Activated naive CD4-positive, alpha-beta T cell treated with anti-CD3 and anti-CD28 coated beads, Interleukin-2, amount 50 U/mL, for 72 hours (primary cell): ENCODE measurements around the gene C1GALT1C1L. TPM values are rescaled to one million over a fixed set of nuclear protein-coding genes. Genes with fewer than 3 reads are reported as not detected.
"Not testable (repeated sequence)": the region's sequence is repeated elsewhere in the genome, so short reads cannot be mapped to it uniquely, and the experiment has no call there.

Experiments used
- ATAC-seq, 2 donors: fragments of 150-1000 bp; cut with Tn5 transposase; 2 replicates each; pipeline ENCODE4 v1.10.0; 2021; ENCODE audit warnings: mild to moderate bottlenecking in 2 of 2, moderate library complexity in 2 of 2
- DNase-seq, 2 donors: peaks; one replicate each; pipeline ENCODE4 v3.0.0; 2021 to 2022; ENCODE audit warnings: low spot score in 2 of 2
- H3K27ac Mint-ChIP-seq, 2 donors: one replicate each; pipeline ENCODE4 v1.8.0; 2022; ENCODE audit warnings: mild to moderate bottlenecking in 2 of 2, mixed read lengths in 2 of 2
- H3K36me3 Mint-ChIP-seq, 2 donors: one replicate each; pipeline ENCODE4 v1.8.0; 2022; ENCODE audit warnings: mixed read lengths in 2 of 2
- H3K9me3 Mint-ChIP-seq, 2 donors: one replicate each; pipeline ENCODE4 v1.8.0; 2022; ENCODE audit warnings: mixed read lengths in 2 of 2
- total RNA-seq, 2 donors: library from RNA; stranded (reverse); gene quantifications; one replicate each; pipeline ENCODE4 v1.2.3, GENCODE V29; 2022

The C1GALT1C1L gene
- total RNA-seq = under 1 TPM in 1 of 2 donors, not detected in 1; 0.21 TPM

DNA sequence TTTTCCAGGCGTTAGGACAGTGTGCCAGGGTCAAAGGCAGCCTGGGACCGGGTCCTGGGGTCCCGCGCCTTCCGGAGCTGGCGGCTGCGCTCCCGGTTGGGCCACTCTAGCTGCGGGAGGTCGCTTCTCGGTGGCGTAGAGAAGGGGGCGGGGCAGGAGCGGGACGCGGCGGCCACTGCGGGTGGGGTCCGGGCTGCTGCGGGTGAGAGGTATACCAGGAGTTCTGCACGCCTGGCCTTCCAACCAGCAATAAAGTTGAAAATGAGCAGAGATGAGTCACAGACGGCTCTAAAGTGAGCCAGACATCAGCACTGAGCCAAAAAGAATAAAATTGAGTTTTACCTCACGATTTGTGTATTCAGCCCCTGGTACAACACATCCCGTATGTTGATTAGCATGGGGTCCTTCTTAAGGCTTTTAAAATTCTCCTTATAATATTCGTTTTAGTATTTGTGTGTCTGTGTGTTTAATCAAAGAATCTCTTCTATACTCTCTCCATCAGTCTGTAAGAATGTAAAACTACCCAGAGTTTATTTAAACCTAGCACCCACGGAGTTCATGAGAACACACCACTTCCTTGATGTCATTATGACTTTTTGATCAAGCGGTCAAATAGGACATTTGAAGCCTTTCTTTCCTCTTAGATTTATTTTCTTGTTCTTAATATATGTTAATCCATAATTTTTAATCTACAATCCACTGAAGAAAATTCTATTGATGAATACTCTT, at the start of gene C1GALT1C1L:
C1GALT1C1L (minus strand) TSS at position 108 of the 729 bp plus-strand sequence; CDS start at position 1, 107 bp downstream.
- ATAC-seq = peak; percentile 67
- Mint-ChIP-seq H3K9me3 (peaks cover 3 to 9% of the 10 kb centered on the region in 2 donors), H3K36me3 (peaks cover 6 to 14% of the 10 kb centered on the region in 2 donors), H3K27ac (no peak within 1 kb of the TSS)
- DNase-seq = peak in 1 of 2 donors; percentile 21

DNA sequence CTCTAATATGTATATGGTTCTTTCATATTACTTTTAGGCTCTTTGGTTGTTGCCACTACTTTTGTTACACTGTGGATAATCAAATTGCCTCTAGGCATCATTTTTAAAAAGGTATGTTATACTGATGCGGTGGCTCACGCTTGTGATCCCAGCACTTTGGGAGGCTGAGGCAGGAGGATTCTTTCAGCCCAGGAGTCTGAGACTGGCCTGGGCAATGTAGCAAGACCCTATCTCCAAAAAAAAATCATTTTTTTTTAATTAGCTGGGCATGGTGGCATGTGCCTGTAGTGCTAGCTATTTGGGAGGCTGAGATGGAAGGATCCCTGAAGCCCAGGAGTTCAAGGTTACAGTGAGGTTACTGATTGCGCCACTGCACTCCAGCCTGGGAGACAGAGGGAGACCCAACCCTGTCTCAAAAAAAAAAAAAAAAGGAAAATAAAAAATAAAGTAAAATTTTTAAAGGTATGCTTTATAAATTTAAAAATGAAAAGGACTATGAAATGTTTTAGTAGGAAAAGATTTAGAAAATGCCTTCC, 49.5 kb upstream of the C1GALT1C1L start:
- H3K27ac Mint-ChIP-seq = no peak overlapping the region
- H3K36me3 Mint-ChIP-seq = no peaks in the 10 kb centered on the region
- H3K9me3 Mint-ChIP-seq = no peaks in the 10 kb centered on the region

DNA sequence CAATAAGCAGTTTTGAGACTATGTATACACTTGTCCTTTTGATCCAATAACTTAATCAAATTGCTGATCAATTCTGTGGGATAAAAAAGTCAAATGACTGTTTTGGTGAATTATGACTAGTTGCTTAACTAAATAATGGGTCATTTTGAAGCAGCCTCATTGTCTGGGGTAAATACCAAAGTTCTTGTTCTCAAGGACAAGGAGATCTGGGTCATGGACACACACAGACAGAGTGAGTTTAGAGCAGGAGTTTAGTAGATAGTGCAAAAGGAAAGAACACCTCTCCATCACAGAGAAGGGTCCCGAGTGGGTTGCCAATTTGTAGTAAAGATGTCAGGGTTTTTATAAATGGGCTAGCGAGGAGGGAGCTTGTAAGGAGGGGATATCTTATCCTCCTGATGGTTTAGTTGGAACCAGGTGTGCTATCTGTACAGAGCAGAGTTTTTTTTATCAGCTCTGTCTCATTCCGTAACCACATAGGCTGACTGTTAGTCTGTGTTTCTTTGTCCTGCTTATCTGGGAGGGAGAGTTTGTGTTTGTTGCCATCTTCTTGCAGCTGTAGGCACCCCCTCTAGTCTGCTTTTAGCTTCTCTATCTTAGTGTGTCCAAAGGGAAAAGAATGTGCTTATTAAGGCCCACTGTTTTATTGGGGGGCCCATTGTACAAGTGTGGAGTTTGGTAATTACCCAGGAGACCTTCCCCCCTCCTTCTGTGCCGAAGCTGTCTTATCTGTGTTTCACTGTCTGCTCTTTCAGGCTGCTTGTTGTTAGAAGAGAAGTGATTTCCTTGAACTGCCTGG, 48.7 kb upstream of the C1GALT1C1L start:
- Mint-ChIP-seq H3K36me3 (no peaks in the 10 kb centered on the region), H3K27ac (no peak overlapping the region), H3K9me3 (no peaks in the 10 kb centered on the region)
- DNase-seq = no peak
- no peak for ATAC-seq

More for the DNA sequence above, 49.5 kb upstream of the C1GALT1C1L start:
- DNase-seq (no peak), ATAC-seq (no peak)

DNA sequence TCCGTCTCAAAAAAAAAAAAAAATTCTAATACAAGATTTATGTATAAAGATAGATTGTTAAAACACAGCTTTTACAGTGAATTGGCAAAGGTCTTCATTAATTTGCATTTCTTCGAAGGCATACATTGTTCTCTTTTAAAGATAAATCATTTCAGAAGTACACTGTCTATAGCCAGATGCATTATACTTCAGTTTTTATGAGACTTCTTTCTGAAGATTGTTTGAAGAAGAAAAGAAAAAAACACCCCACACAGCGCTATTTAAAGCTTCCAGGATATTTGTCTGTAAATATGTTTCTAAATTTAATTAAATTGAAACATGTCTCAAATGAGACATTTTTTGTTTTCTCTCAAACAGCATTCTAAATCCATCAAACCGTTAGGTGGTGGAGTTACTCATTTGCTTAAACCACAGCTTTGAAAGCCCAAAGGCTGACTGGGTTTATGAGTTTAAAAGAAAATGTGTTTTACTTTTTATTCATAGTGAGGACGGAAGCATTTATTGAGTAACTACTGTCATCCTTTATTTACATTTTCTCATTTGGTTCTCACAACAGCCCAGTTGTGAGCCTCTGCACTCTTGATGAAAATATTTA, 42.4 kb upstream of the C1GALT1C1L start:
- no peak for ATAC-seq
- H3K27ac Mint-ChIP-seq = no peak overlapping the region
- no peaks in the 10 kb centered on the region for H3K9me3 Mint-ChIP-seq
- no peak for DNase-seq
- H3K36me3 Mint-ChIP-seq = no peaks in the 10 kb centered on the region

DNA sequence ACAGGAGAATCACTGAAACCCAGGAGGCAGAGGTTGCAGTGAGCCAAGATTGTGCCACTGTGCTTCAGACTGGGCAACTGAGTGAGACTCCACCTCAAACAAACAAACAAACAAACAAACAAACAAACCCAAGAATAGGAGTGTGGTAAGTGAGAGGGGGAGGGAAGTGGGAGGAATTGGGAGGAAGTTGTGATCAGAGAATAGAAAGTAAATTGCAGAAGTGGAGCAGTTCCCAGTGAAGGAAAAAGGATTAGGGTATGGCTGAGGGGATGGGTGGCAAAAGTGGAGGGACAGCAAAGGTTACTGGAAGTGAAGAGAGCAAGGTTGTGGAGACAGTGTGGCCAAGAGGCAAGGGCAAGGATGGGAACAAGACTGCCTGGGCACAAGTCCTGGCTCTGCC, 41.1 kb upstream of the C1GALT1C1L start:
- H3K27ac Mint-ChIP-seq = peak overlapping the region in 1 of 2 donors; percentile 13
- no peak for ATAC-seq
- DNase-seq = no peak
- H3K36me3 Mint-ChIP-seq = no peaks in the 10 kb centered on the region
- no peaks in the 10 kb centered on the region for H3K9me3 Mint-ChIP-seq

DNA sequence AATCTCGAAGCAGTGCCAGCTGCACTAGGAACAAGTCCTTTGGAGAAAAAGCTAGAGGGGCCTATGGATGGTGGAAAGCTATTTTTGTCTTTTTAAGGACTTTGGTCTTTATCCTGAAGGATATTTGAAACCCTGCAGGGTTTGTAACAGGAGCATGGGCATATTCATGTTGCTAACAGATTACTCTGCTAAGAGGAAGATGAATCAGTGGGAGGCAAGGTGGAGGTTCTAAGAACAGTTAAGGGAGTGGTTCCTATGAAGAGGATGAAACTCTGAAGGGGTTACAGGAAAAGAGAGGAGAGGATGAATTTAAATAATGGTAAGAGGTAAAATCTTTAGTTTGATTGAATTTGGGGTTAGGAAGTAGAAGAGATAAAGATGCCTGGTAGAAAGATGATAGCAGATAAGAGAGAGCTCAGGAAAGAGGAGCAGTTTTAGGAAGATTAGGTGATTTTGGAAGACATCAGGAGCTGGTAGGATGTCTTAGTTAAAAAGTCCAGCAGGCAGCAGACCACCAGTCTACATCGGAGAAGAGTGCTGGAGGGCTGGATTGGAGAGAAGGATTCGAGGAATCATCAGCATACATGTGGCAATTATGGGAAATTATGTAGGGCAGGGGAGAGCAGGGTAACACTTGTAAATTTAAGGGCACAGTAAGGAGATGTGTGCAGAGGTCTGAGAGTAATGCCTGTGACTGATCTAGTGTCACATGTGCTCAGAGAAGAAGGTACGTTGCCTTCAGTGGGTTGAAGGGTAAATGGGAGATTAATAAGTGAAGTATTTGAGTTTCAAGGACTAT, 39.3 kb upstream of the C1GALT1C1L start:
- ATAC-seq = no peak
- no peaks in the 10 kb centered on the region for H3K9me3 Mint-ChIP-seq
- DNase-seq = no peak

DNA sequence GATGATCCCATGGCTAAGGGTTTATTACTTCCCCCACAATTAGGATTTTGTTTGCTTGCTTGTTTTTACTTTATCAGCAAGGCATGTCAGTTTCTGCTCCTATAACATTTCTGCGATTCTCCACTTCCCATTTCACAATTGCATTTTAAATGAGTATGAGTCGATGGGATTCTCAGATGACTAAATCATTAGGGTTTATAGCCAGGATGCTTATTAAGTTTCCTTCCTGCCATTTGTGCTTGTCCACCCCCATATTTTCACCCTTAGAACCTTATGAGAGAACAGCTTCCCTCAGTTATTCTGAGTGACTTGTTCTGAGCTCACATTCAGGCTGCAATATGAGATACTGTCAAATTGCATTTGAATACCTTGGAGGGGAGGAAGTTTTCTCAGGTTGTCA, 37.9 kb upstream of the C1GALT1C1L start:
- no peak overlapping the region for H3K27ac Mint-ChIP-seq
- no peak for DNase-seq
- no peak for ATAC-seq
- H3K9me3 Mint-ChIP-seq = no peaks in the 10 kb centered on the region
- no peaks in the 10 kb centered on the region for H3K36me3 Mint-ChIP-seq

More for the DNA sequence above, 39.3 kb upstream of the C1GALT1C1L start:
- H3K36me3 Mint-ChIP-seq = no peaks in the 10 kb centered on the region
- H3K27ac Mint-ChIP-seq = no peak overlapping the region

DNA sequence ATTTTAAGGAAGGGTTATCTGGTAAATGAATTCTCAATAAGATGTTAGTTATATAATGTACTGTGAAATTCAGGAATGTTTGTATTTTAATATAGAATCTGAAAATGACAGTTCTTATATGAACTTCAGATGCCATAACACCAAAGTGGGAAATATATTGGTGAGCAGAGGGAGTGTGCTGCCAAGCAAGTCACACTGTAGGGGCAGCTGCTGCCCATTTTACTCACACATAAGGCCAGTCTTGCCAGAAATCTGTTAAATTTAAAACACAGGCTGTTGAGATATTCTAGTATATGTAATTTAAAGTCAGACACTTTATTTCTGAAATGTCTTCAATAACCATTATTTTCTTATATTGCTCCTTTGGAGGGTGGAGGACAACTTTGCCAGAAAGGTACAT, 34.6 kb upstream of the C1GALT1C1L start:
- H3K36me3 Mint-ChIP-seq = no peaks in the 10 kb centered on the region
- ATAC-seq (no peak), DNase-seq (no peak)
- no peak overlapping the region for H3K27ac Mint-ChIP-seq
- no peaks in the 10 kb centered on the region for H3K9me3 Mint-ChIP-seq

DNA sequence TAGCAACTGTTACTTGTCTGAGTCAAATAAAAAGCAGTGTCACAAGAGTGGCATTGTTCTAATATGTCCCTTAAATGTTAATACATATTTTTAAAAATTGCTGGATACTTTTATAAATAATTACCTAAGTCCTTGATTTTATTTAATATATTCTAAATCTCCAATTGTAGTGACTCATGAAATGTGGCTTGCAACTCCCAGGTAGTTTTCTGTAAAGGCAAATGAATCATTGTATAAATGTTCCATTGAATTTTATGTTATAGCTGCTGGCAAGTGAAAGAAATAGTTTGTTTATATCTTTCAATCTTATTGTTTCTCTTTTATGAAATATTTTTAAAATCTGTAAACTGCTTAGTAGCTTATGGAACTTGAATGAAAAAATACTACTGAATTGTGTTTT, 32.7 kb upstream of the C1GALT1C1L start:
- Mint-ChIP-seq H3K36me3 (no peaks in the 10 kb centered on the region), H3K27ac (no peak overlapping the region)
- ATAC-seq = no peak

DNA sequence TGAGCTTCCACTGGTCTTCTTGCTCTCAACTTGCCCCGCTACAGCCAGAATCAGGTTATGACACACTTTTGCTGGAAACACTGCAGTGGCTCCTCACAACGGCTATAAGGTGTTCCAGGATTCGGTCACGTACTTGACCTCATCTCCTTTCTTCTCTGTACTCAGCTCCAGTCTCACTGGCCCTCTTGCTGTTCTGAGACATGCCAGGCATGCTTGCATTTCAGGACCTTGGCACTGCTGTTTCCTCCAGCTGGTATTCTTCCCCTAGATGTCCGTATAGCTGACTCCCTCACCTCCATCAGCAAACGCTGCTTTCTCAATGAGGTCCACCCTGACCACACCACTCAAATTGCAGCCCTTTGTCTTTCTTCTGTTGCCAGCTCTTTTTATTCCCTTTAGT, 31.9 kb upstream of the C1GALT1C1L start:
- no peak for ATAC-seq
- Mint-ChIP-seq H3K9me3 (no peaks in the 10 kb centered on the region), H3K36me3 (no peaks in the 10 kb centered on the region), H3K27ac (no peak overlapping the region)
- DNase-seq = no peak

More for the DNA sequence above, 32.7 kb upstream of the C1GALT1C1L start:
- no peaks in the 10 kb centered on the region for H3K9me3 Mint-ChIP-seq
- no peak for DNase-seq

DNA sequence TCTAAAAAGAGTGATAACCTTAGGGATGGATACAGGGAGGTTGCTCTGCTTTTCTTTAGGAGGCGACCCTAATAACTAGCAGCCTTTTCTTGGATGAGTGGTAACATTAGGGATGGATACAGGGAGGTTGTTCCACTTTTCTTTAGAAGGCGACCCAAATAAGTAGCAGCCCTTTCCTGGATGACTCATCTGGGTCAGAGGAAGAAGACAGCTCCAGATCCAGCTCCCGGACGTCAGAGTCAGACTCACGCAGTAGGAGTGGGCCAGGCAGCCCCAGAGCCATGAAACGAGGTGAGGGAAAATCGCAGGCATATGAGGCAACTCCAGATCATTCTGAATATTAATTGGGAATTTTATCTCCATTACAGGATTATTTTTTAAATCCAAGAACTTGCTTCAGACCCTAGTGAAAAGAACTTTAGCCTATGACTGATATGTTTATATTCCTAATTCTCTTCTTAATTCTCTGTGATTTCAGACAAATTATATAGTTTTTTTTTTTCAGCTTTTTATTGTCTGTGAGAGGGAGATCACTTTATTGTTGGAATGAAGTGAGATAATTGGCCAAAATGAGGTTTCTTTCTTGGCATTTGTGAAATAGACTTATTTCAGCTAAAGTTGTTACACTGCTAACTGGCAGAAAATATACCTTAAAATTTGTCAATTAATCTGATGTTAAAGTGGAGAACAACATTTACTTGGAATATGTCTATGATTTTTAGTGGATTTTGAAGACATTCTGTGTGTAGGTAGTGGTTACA, 31.2 kb upstream of the C1GALT1C1L start:
- DNase-seq = no peak
- ATAC-seq = no peak
- H3K36me3 Mint-ChIP-seq = no peaks in the 10 kb centered on the region
- H3K27ac Mint-ChIP-seq = no peak overlapping the region
- H3K9me3 Mint-ChIP-seq = no peaks in the 10 kb centered on the region

DNA sequence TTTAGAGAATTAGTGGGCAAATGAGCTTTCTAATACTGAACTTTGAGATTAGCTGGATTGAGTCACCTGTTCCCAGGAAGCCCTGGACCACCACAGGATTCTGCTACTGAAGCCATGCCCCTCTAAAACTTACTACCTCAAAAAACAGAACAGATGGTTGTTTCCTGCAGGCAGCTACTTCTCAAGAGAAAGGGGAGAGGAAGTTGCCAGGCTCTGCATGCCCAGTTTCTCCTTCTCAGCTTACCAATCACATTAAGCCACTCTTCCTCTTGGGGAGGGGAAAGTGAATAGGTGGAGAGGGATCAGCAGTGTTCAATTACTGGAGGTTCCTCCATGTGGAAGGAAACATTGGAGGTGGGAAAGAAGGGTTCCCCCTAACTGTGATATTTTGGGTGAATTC, 24.9 kb upstream of the C1GALT1C1L start:
- H3K36me3 Mint-ChIP-seq = no peaks in the 10 kb centered on the region

DNA sequence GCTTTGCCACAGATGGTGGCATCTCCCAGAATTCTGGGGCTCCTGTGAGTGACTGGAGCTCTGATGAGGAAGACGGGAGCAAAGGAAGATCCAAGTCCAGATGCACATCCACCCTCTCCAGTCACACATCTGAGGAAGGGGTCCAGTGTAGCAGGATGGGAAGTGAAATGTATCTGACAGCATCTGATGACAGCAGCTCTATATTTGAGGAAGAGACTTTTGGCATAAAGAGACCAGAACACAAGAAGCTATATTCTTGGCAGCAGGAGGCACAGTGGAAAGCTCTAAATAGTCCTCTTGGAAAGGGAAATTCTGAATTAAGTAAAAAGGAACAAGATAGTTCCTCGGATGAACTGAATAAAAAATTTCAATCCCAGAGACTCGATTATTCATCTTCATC, 23.5 kb upstream of the C1GALT1C1L start:
- Mint-ChIP-seq H3K36me3 (no peaks in the 10 kb centered on the region), H3K27ac (no peak overlapping the region), H3K9me3 (no peaks in the 10 kb centered on the region)
- DNase-seq (no peak), ATAC-seq (no peak)

More for the DNA sequence above, 24.9 kb upstream of the C1GALT1C1L start:
- DNase-seq (no peak), ATAC-seq (no peak)
- Mint-ChIP-seq H3K27ac (peak overlapping the region in 1 of 2 donors; percentile 4), H3K9me3 (no peaks in the 10 kb centered on the region)

DNA sequence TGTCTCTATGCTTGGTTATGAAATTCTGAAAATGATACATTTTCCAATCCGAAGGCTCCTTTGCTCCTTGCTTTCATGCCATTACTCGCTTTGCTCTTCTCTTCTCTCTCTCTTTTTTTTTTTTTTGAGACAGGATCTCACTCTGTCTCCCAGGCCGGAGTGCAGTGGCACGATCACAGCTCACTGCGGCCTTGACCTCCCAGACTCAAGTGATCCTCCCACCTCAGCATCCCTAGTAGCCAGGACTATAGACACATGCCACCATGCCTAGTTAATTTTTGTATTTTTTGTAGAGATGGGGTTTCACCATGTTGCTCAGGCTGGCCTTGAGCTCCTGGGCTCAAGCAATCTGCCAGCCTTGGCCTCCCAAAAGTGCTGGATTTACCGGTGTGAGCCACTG, 21.9 kb upstream of the C1GALT1C1L start:
- not testable (repeated sequence) for H3K36me3 Mint-ChIP-seq, H3K9me3 Mint-ChIP-seq, H3K27ac Mint-ChIP-seq, DNase-seq, ATAC-seq

DNA sequence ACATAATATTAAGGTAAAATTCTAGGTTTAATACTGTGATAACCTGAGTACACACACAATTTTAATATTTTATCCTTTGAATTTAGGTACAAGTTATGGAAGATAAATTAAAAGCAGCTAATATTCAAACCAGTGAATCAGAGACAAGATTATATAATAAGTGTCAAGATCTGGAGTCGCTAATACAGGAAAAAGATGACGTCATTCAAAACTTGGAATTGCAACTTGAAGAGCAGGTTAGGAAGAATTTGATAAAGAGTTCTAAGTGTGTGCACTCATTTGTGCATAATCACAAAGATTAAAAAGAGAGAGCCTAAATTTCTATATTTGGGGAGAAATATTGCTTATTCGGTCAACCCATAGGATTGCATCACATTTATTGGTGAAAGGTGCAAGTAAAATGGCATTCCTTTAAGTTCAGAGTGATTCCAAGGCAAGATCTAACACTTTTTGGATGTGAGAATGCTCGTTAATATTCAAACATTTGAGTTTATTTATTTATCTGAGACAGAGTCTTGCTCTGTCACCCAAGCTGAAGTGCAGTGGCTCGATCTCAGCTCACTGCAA, 16.3 kb upstream of the C1GALT1C1L start:
- ATAC-seq (no peak), DNase-seq (no peak)
- no peaks in the 10 kb centered on the region for H3K36me3 Mint-ChIP-seq
- no peak overlapping the region for H3K27ac Mint-ChIP-seq
- H3K9me3 Mint-ChIP-seq = no peaks in the 10 kb centered on the region
